Stimulated activated CD8-positive, alpha-beta memory T cell treated with anti-CD3 and anti-CD28 coated beads, Interleukin-4, amount 100 ng/mL, for 1 hour (primary cell): ENCODE results near the gene BICD1.

ENCODE experiments used
- DNase-seq, 2 donors: peaks; one replicate each; pipeline ENCODE4 v3.0.0-alpha.2; 2020; ENCODE audit warnings: low read depth in 2 of 2, low spot score in 1 of 2

BICD1 gene

GRCh38 chr12:32140877-32141276 lies 34.2 kb downstream of the BICD1 start:
- no peak for DNase-seq

- no peak for DNase-seq
Observed at GRCh38 chr12:32145096-32145495, 38.4 kb downstream of the BICD1 start.

- no peak for DNase-seq
Observed at GRCh38 chr12:32146074-32146873, 39.6 kb downstream of the BICD1 start.

- DNase-seq, result no peak
Observed at GRCh38 chr12:32148372-32148771, 41.7 kb downstream of the BICD1 start.

- no peak for DNase-seq
Observed at GRCh38 chr12:32149489-32149888, 42.8 kb downstream of the BICD1 start.

GRCh38 chr12:32151086-32151485 lies 44.4 kb downstream of the BICD1 start:
- no peak for DNase-seq

- no peak for DNase-seq
Observed at GRCh38 chr12:32151552-32151951, 44.9 kb downstream of the BICD1 start.

GRCh38 chr12:32155041-32155440 lies 48.4 kb downstream of the BICD1 start:
- no peak for DNase-seq

GRCh38 chr12:32155961-32156529 lies 49.4 kb downstream of the BICD1 start:
- no peak for DNase-seq

GRCh38 chr12:32158525-32158924 lies 51.9 kb downstream of the BICD1 start:
- no peak for DNase-seq

- no peak for DNase-seq
Observed at GRCh38 chr12:32159381-32159780, 52.7 kb downstream of the BICD1 start.

GRCh38 chr12:32159925-32160324 lies 53.3 kb downstream of the BICD1 start:
- DNase-seq, result no peak

GRCh38 chr12:32161058-32161457 lies 54.4 kb downstream of the BICD1 start:
- DNase-seq, result no peak

- no peak for DNase-seq
Observed at GRCh38 chr12:32163596-32163995, 56.9 kb downstream of the BICD1 start.

GRCh38 chr12:32166510-32166909 lies 59.9 kb downstream of the BICD1 start:
- DNase-seq, result no peak

- no peak for DNase-seq
Observed at GRCh38 chr12:32170437-32170998, 63.9 kb downstream of the BICD1 start.

- no peak for DNase-seq
Observed at GRCh38 chr12:32171211-32171610, 64.6 kb downstream of the BICD1 start.

GRCh38 chr12:32176606-32177005 lies 70.0 kb downstream of the BICD1 start:
- DNase-seq, result no peak

GRCh38 chr12:32178341-32179010 lies 71.8 kb downstream of the BICD1 start:
- no peak for DNase-seq

GRCh38 chr12:32179011-32179395 lies 72.4 kb downstream of the BICD1 start:
- no peak for DNase-seq

GRCh38 chr12:32181498-32182175 lies 75.0 kb downstream of the BICD1 start:
- no peak for DNase-seq
